ENCODE measurements around the gene SLC25A48. TPM values are rescaled to one million over a fixed set of nuclear protein-coding genes. Genes with fewer than 3 reads are reported as not detected.

Gene SLC25A48
- total and polyA plus RNA-seq, 2 of the 4 experiments (the other 2 are of a cell fraction), result not detected

DNA sequence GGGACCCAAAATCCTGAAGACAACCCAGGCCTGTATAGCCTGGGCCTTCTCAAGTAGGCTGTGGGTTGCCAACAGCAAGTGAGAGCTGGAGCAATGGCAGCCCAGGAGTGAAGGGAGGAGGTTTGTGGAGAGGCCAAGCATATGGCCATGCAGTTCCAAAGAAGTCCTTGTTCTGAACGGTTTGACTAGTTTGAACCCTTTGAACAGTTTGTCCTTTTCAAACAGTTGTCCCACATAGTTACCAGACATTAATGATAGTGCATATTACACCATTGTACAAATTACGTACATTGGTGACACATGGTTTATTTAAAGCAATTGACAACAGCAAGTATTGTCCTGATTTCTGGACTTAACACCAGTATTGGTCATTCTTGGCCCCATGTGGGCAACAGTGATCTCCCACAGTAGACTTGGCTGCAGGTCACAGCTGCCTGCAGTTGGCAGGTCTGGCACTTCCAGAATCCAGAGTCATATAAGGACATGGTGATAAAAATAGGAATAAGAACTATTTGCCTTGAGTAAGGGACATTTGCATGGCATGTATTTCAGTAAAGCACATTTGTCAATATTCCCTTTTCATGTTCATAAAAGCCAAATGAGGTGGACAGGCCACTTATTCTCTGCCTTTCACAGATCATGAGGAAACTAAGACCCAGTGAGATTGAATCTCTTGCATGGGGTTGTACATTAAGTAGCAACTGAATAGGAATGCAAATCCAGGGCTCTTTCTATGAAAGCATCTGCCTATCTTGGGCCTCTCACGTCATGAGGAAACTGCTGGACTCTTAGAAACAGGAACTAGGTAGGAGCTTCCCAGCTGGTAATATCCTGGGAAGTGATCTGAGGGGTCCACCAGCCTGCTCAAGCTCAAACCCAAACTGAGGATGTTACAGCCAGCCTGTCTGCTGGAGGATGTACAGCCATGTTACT, 30.3 kb downstream of the SLC25A48 start:
- Histone ChIP-seq H3K36me3 (ENCODE audit: control insufficient read depth, insufficient read depth, low read length) (no peaks in the 10 kb centered on the region), H4K20me1 (ENCODE audit: insufficient read depth, low read length) (no peaks in the 10 kb centered on the region), H3K4me2 (ENCODE audit: low read depth, low read length) (no peak overlapping the region), H3K4me3 (ENCODE audit: insufficient read depth, low read depth, low read length) (no peak overlapping the region), H3K27ac (ENCODE audit: insufficient read depth, low read length) (no peak overlapping the region), H3K56ac (ENCODE audit: extremely low read depth, insufficient read depth, low read length) (no peak overlapping the region), H2AFZ (replicated peaks; ENCODE audit: low read length, poor library complexity) (no peak overlapping the region), H4K91ac (ENCODE audit: insufficient read depth, low read depth, low read length) (no peak overlapping the region), H2BK20ac (ENCODE audit: low read depth, low read length) (no peak overlapping the region), H2BK120ac (ENCODE audit: low read depth, low read length) (no peak overlapping the region), H3K9me3 (ENCODE audit: control insufficient read depth, insufficient read depth, low read length) (no peaks in the 10 kb centered on the region), H3K9me1 (ENCODE audit: insufficient read depth, low read length) (no peaks in the 10 kb centered on the region), H4K5ac (ENCODE audit: low read depth, low read length) (no peak overlapping the region), H3K4ac (ENCODE audit: low read depth, low read length) (no peak overlapping the region), H3K79me1 (ENCODE audit: low read depth in 1 of 2, low read length in 2 of 2) (no peaks in the 10 kb centered on the region), H3K4me1 (ENCODE audit: control insufficient read depth, insufficient read depth, low read length) (no peaks in the 10 kb centered on the region), H4K8ac (ENCODE audit: low read depth in 2 of 2, low read length in 2 of 2) (no peak overlapping the region), H2BK15ac (ENCODE audit: low read depth, low read length) (no peak overlapping the region), H3K27me3 (ENCODE audit: control insufficient read depth, insufficient read depth, low read length) (no peaks in the 10 kb centered on the region; the same call in none of the 2 replicates), H3K23ac (ENCODE audit: low read depth, low read length) (no peak overlapping the region), H2AK9ac (replicated peaks; ENCODE audit: low read depth, low read length, poor library complexity) (no peak overlapping the region), H3K14ac (replicated peaks; ENCODE audit: low read depth, low read length) (no peak overlapping the region), H2AK5ac (ENCODE audit: low read depth, low read length) (no peak overlapping the region), H3K18ac (ENCODE audit: low read depth, low read length) (no peak overlapping the region), H3K9ac (ENCODE audit: low read depth, low read length) (no peak overlapping the region), H2BK5ac (ENCODE audit: low read depth, low read length, poor library complexity, severe bottlenecking) (no peak overlapping the region)
- no CpG with 5 or more reads among the region's 3 CpGs for WGBS, 2 experiments (ENCODE audit: extremely low coverage in 2 of 2, insufficient read length in 1 of 2)
- dilution Hi-C loops (cut with HindIII; ENCODE audit: low sequenced_read_pairs, unreplicated experiment) (no loop called here), in situ Hi-C loops (cut with MboI; ENCODE audit: low sequenced_read_pairs) (no loop called here), intact Hi-C loops (cut with micrococcal nuclease) (no loop called here)
- ChIA-PET POLR2A (ENCODE audit: unreplicated experiment) (no interaction called here), CTCF (no interaction called here)
- DNase-seq, result no peak
- TF ChIP-seq, protein P1, sequence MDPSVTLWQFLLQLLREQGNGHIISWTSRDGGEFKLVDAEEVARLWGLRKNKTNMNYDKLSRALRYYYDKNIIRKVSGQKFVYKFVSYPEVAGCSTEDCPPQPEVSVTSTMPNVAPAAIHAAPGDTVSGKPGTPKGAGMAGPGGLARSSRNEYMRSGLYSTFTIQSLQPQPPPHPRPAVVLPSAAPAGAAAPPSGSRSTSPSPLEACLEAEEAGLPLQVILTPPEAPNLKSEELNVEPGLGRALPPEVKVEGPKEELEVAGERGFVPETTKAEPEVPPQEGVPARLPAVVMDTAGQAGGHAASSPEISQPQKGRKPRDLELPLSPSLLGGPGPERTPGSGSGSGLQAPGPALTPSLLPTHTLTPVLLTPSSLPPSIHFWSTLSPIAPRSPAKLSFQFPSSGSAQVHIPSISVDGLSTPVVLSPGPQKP (IDR thresholded peaks at IDR 0.05; ENCODE audit: borderline replicate concordance, low read depth, low read length), result no peak
- no peak for TF ChIP-seq USF2 (IDR thresholded peaks at IDR 0.05; ENCODE audit: low read depth, low read length)
- TF ChIP-seq, protein P2, sequence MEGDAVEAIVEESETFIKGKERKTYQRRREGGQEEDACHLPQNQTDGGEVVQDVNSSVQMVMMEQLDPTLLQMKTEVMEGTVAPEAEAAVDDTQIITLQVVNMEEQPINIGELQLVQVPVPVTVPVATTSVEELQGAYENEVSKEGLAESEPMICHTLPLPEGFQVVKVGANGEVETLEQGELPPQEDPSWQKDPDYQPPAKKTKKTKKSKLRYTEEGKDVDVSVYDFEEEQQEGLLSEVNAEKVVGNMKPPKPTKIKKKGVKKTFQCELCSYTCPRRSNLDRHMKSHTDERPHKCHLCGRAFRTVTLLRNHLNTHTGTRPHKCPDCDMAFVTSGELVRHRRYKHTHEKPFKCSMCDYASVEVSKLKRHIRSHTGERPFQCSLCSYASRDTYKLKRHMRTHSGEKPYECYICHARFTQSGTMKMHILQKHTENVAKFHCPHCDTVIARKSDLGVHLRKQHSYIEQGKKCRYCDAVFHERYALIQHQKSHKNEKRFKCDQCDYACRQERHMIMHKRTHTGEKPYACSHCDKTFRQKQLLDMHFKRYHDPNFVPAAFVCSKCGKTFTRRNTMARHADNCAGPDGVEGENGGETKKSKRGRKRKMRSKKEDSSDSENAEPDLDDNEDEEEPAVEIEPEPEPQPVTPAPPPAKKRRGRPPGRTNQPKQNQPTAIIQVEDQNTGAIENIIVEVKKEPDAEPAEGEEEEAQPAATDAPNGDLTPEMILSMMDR (conservative IDR thresholded peaks at IDR 0.05; ENCODE audit: low read depth, low read length), result no peak
- TF ChIP-seq NFE2L2 (IDR thresholded peaks at IDR 0.05; ENCODE audit: low read depth, low read length), result no peak
- no peak for TF ChIP-seq CEBPB (IDR thresholded peaks at IDR 0.05; ENCODE audit: low read depth, low read length)
- no peak for TF ChIP-seq BHLHE40 (IDR thresholded peaks at IDR 0.05; ENCODE audit: low read depth, low read length)
- no peak for TF ChIP-seq RFX5 (IDR thresholded peaks at IDR 0.05; ENCODE audit: low read depth, low read length)
- TF ChIP-seq RCOR1 (IDR thresholded peaks at IDR 0.05; ENCODE audit: insufficient replicate concordance, low read length), result no peak
- no peak for TF ChIP-seq MXI1 (IDR thresholded peaks at IDR 0.05; ENCODE audit: borderline replicate concordance, low read depth, low read length)
- no peak for TF ChIP-seq MAZ (IDR thresholded peaks at IDR 0.05; ENCODE audit: borderline replicate concordance, low read depth, low read length)
- TF ChIP-seq FOS (IDR thresholded peaks at IDR 0.05; ENCODE audit: low read depth, low read length), result no peak
- no peak for TF ChIP-seq RAD21 (IDR thresholded peaks at IDR 0.05; ENCODE audit: low read length)
- no peak for ATAC-seq (ENCODE audit: low read depth)
- BruUV-seq (replicated peaks), result no TSS peak
